ENCODE results near the gene TRDN. TPM values are rescaled to one million over a fixed set of nuclear protein-coding genes. Genes with fewer than 3 reads are reported as not detected.

TRDN gene
- total RNA-seq, 4 donors from 2014 or later = not detected

DNA sequence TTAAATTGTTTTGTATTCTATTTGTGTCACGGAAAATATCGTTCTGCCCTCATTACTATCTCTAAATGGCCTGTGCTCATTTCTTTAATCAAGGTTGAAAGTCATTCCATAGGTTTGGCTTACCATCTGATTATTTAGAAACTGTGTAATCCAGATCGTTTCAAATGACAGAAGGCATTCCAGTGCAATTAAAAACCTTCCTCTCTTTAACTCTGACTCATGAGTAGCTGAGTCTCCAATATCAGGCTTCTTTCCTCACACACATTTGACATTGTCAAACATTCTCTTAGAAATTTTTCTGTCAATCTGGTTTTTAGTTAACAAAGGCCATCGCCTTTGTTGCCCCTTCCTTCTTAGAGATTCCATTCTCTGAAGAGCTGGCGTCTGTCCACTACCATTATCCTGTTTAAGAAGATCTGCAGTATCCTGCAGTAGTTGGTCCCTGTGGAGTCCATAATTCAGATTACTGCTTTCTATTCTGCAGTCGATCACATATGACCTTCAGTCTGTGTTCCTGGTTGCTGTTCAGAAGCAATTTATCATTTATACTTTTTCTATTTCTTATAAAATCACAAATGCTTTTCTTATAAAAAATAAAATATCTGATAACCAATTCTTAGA is 3.9 kb upstream of the TRDN start:
- TF ChIP-seq CTCF (IDR thresholded peaks at IDR 0.05) (no peak), POLR2A (IDR thresholded peaks at IDR 0.05) (no peak)
- Histone ChIP-seq H3K9me3 (no peaks in the 10 kb centered on the region), H3K27ac (no peak overlapping the region), H3K27me3 (no peaks in the 10 kb centered on the region), H3K4me3 (no peak overlapping the region), H3K4me1 (no peaks in the 10 kb centered on the region), H3K36me3 (no peaks in the 10 kb centered on the region)
- no peak for DNase-seq
- 61 to 76% methylated on average over 6 of the region's 6 CpGs for WGBS, 2 donors
- intact Hi-C loops (cut with DNase I) = no loop called here

DNA sequence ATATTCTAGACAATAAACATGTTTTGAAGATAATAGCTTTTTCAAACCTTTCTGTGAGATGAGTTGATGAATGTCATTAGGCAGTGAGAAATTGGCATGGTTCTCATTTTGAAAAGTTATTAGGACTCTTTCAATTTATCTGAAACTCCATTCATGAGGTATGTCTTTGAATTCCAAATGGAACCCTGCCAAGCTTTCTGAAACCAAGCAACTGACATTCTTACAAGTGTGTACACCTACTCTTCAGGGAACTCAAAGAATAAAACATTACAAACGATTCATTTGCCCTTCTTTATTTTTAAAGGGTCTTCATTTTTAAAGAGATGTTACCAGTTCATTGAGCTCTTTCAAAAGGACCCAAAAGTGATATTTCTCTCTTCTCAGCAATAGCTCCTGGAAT is 2.1 kb upstream of the TRDN start:
- no peak overlapping the region for H3K4me3 ChIP-seq
- H3K36me3 ChIP-seq = no peaks in the 10 kb centered on the region
- H3K4me1 ChIP-seq = no peaks in the 10 kb centered on the region
- DNase-seq = no peak
- TF ChIP-seq POLR2A (IDR thresholded peaks at IDR 0.05) (no peak), CTCF (IDR thresholded peaks at IDR 0.05) (no peak)
- intact Hi-C loops (cut with DNase I) = no loop called here
- 16 to 19% methylated on average over 1 of the region's 1 CpG for WGBS, 2 donors
- no peaks in the 10 kb centered on the region for H3K27me3 ChIP-seq
- no peaks in the 10 kb centered on the region for H3K9me3 ChIP-seq
- H3K27ac ChIP-seq = no peak overlapping the region

GRCh38 chr6:123636282-123636681 is 468 bp downstream of the TRDN start:
- intact Hi-C loops (cut with DNase I) = no loop called here
- DNase-seq = no peak
- Histone ChIP-seq H3K27ac (no peak overlapping the region), H3K36me3 (no peaks in the 10 kb centered on the region), H3K4me1 (no peaks in the 10 kb centered on the region), H3K4me3 (no peak overlapping the region), H3K9me3 (no peaks in the 10 kb centered on the region), H3K27me3 (no peaks in the 10 kb centered on the region)
- TF ChIP-seq CTCF (IDR thresholded peaks at IDR 0.05) = no peak
- no peak for TF ChIP-seq POLR2A (IDR thresholded peaks at IDR 0.05)
- 64 to 90% methylated on average over 1 of the region's 1 CpG for WGBS, 2 donors

GRCh38 chr6:123635567-123635966 is 1.2 kb downstream of the TRDN start:
- DNase-seq = no peak
- no peaks in the 10 kb centered on the region for H3K4me1 ChIP-seq
- H3K27ac ChIP-seq = no peak overlapping the region
- no peak overlapping the region for H3K4me3 ChIP-seq
- intact Hi-C loops (cut with DNase I) = no loop called here
- H3K27me3 ChIP-seq = no peaks in the 10 kb centered on the region
- no peaks in the 10 kb centered on the region for H3K9me3 ChIP-seq
- H3K36me3 ChIP-seq = no peaks in the 10 kb centered on the region
- 86 to 87% methylated on average over 1 of the region's 1 CpG for WGBS, 2 donors
- TF ChIP-seq CTCF (IDR thresholded peaks at IDR 0.05) (no peak), POLR2A (IDR thresholded peaks at IDR 0.05) (no peak)

DNA sequence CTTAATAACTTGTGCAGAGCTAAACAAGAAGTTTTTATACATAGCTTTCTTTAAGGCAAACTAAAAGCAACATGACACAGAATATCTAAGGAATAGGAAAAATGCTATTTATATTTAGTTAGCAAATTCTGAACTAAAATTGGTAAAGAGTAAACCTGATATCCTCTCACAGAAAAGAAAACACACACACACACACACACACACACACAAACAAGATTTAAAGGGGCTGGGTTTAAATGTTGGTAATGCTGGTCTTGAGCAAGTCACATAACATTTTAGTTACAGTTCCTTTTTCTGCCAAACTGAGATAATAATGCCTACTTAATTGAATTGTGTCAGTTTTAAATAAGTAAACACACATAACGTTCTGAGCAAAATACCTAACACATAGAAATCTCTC is 1.6 kb downstream of the TRDN start:
- no peaks in the 10 kb centered on the region for H3K9me3 ChIP-seq
- no peak overlapping the region for H3K27ac ChIP-seq
- TF ChIP-seq CTCF (IDR thresholded peaks at IDR 0.05) (no peak), POLR2A (IDR thresholded peaks at IDR 0.05) (no peak)
- no peaks in the 10 kb centered on the region for H3K27me3 ChIP-seq
- H3K36me3 ChIP-seq = no peaks in the 10 kb centered on the region
- H3K4me1 ChIP-seq = no peaks in the 10 kb centered on the region
- WGBS, 2 donors = 18 to 29% methylated on average over 1 of the region's 1 CpG
- H3K4me3 ChIP-seq = no peak overlapping the region
- DNase-seq = no peak
- intact Hi-C loops (cut with DNase I) = no loop called here

Measured in esophagus squamous epithelium (tissue), 5 donors.